Mammary epithelial cell (primary cell): ENCODE measurements around the gene BIRC5.

Source experiments
- CTCF ChIP-seq, 2 donors: IDR thresholded peaks in 1 of 2; conservative IDR thresholded peaks in 1 of 2; 2 replicates each; pipeline ENCODE4 v1.5.1; 2011 to 2012; ENCODE audit warnings: inconsistent platforms in 2 of 2, low read length in 2 of 2, mild to moderate bottlenecking in 2 of 2, control low read depth in 1 of 2, low read depth in 1 of 2; ENCODE audit not compliant: insufficient read depth in 1 of 2; ENCODE audit errors: extremely low read depth in 1 of 2
- EZH2 ChIP-seq: IDR thresholded peaks from 2 replicates; pipeline ENCODE4 v1.6.1; 2012; ENCODE audit warnings: low read length, inconsistent platforms, borderline replicate concordance

GRCh38 chr17:78263063-78263735, 49.1 kb downstream of the BIRC5 start:
- TF ChIP-seq CTCF (conservative IDR thresholded peaks at IDR 0.05 in 1 of 2, IDR thresholded peaks at IDR 0.05 in 1 of 2; ENCODE audit: extremely low read depth in 1 of 2, insufficient read depth in 1 of 2, low read depth in 1 of 2, low read length in 2 of 2) (no peak), EZH2 (no peak)
